HepG2 (cell line): Measurements from ENCODE around the gene SELENOM. TPM values are rescaled to one million over a fixed set of nuclear protein-coding genes. Genes with fewer than 3 reads are reported as not detected.

Experiments
- FOXC1 ChIP-seq: sonication (generic); formaldehyde crosslinking; IDR thresholded peaks from 2 replicates; pipeline ENCODE4 v1.8.0; 2022; ENCODE audit warnings: mild to moderate bottlenecking, missing genetic modification reagents, borderline replicate concordance
- GATA4 ChIP-seq: sonication (generic); IDR thresholded peaks from 2 replicates; pipeline ENCODE4 v1.6.1; 2016; ENCODE audit warnings: antibody characterized with exemption, low read depth, borderline replicate concordance
- HMGA1 ChIP-seq: sonication (generic); formaldehyde crosslinking; conservative IDR thresholded peaks from 2 replicates; pipeline ENCODE4 v1.4.0; 2020; ENCODE audit warnings: missing genetic modification reagents
- HOXA7 ChIP-seq: sonication (generic); formaldehyde crosslinking; IDR thresholded peaks from 2 replicates; pipeline ENCODE4 v1.8.1; 2022; ENCODE audit warnings: mild to moderate bottlenecking, missing genetic modification reagents, moderate library complexity
- MIER3 ChIP-seq: IDR thresholded peaks from 2 replicates; pipeline ENCODE4 v1.6.1; 2016; ENCODE audit warnings: missing compliant biosample characterization, borderline replicate concordance
- NR2F1 ChIP-seq, 2 experiments: fragments of 450-650 bp in 1 of 2; formaldehyde crosslinking in 1 of 2; IDR thresholded peaks; 2 replicates each; pipeline versions ENCODE4 v1.5.0 to v1.6.1; 2016 to 2020; ENCODE audit warnings: mild to moderate bottlenecking in 1 of 2, missing compliant biosample characterization in 1 of 2, missing genetic modification reagents in 1 of 2, moderate library complexity in 1 of 2
- PITX1 ChIP-seq: sonication (generic); formaldehyde crosslinking; IDR thresholded peaks from 2 replicates; pipeline ENCODE4 v1.5.1; 2020; ENCODE audit warnings: mild to moderate bottlenecking, missing genetic modification reagents
- RAD21 ChIP-seq: fragments of 450-650 bp; formaldehyde crosslinking; IDR thresholded peaks from 2 replicates; pipeline ENCODE4 v1.5.0; 2020; ENCODE audit warnings: mild to moderate bottlenecking
- RELA ChIP-seq: sonication (generic); formaldehyde crosslinking; IDR thresholded peaks from 2 replicates; pipeline ENCODE4 v1.4.0; 2020; ENCODE audit warnings: missing genetic modification reagents
- RXRB ChIP-seq: IDR thresholded peaks from 2 replicates; pipeline ENCODE4 v1.6.1; 2016; ENCODE audit warnings: borderline replicate concordance, missing genetic modification reagents, missing compliant biosample characterization
- SIN3A ChIP-seq: IDR thresholded peaks from 2 replicates; pipeline ENCODE4 v1.6.1; 2011; ENCODE audit warnings: low read depth, mild to moderate bottlenecking, control low read depth, low read length, borderline replicate concordance
- SMAD3 ChIP-seq: sonication (generic); formaldehyde crosslinking; IDR thresholded peaks from 2 replicates; pipeline ENCODE4 v1.4.0; 2020; ENCODE audit warnings: missing genetic modification reagents
- TARDBP ChIP-seq: sonication (generic); formaldehyde crosslinking; IDR thresholded peaks from 2 replicates; pipeline ENCODE4 v1.8.0; 2022; ENCODE audit warnings: mild to moderate bottlenecking, missing genetic modification reagents
- TEAD3 ChIP-seq: optimal IDR thresholded peaks from 2 replicates; pipeline ENCODE3; 2016; ENCODE audit warnings: borderline replicate concordance
- XRCC5 ChIP-seq: fragments of 200-400 bp; formaldehyde crosslinking; optimal IDR thresholded peaks from 2 replicates; pipeline ENCODE3; 2017; ENCODE audit warnings: mild to moderate bottlenecking, low read length
- ZFP36L1 ChIP-seq: sonication (generic); formaldehyde crosslinking; IDR thresholded peaks from 2 replicates; pipeline ENCODE4 v1.8.0; 2022; ENCODE audit warnings: mild to moderate bottlenecking, missing genetic modification reagents, moderate library complexity
- ZNF383 ChIP-seq: sonication (generic); formaldehyde crosslinking; IDR thresholded peaks from 2 replicates; pipeline ENCODE4 v1.4.0; 2020; ENCODE audit warnings: missing genetic modification reagents, mild to moderate bottlenecking, borderline replicate concordance
- ZNF510 ChIP-seq: sonication (generic); formaldehyde crosslinking; IDR thresholded peaks from 2 replicates; pipeline ENCODE4 v1.4.0; 2020; ENCODE audit warnings: low read depth, mild to moderate bottlenecking, missing genetic modification reagents
- ZNF567 ChIP-seq: sonication (generic); formaldehyde crosslinking; IDR thresholded peaks from 2 replicates; pipeline ENCODE4 v1.8.1; 2023; ENCODE audit warnings: mild to moderate bottlenecking, missing genetic modification reagents, borderline replicate concordance
- ZNF615 ChIP-seq: sonication (generic); formaldehyde crosslinking; IDR thresholded peaks from 2 replicates; pipeline ENCODE4 v1.5.0; 2020; ENCODE audit warnings: mild to moderate bottlenecking, missing genetic modification reagents, borderline replicate concordance
- ZNF777 ChIP-seq: sonication (generic); formaldehyde crosslinking; IDR thresholded peaks from 2 replicates; pipeline ENCODE4 v1.4.0; 2020; ENCODE audit warnings: missing genetic modification reagents
- ZSCAN12 ChIP-seq: sonication (generic); formaldehyde crosslinking; IDR thresholded peaks from 2 replicates; pipeline ENCODE4 v1.9.0; 2021; ENCODE audit warnings: mild to moderate bottlenecking, missing genetic modification reagents
- polyA plus RNA-seq, 8 experiments: library from polyadenylated mRNA; depleted of rRNA in 3 of 8; stranded (reverse) in 7 of 8; unstranded in 1 of 8; fragments of >200 nt; fragmentation: Illumina TruSeq in 4 of 8; extraction: Trizol in 4 of 8; gene quantifications; 2 replicates each; pipeline versions ENCODE4 v1.2.1 to v1.2.3, GENCODE V29; 2011 to 2016; ENCODE audit warnings: low read depth in 4 of 8, missing spikeins in 1 of 8, mixed read lengths in 1 of 8; ENCODE audit not compliant: insufficient read depth in 1 of 8
- total RNA-seq, 5 experiments: library from RNA; depleted of rRNA; stranded (reverse); fragments of >200 nt; fragmentation: Illumina TruSeq; extraction: Trizol; gene quantifications; 2 replicates each; pipeline ENCODE4 v1.2.3, GENCODE V29; 2016; ENCODE audit warnings: low read depth in 1 of 5
- TF ChIP-seq, protein P1 (sequence below): sonication (generic); formaldehyde crosslinking; IDR thresholded peaks from 2 replicates; pipeline ENCODE4; 2020; ENCODE audit warnings: missing genetic modification reagents, mild to moderate bottlenecking, borderline replicate concordance
- TF ChIP-seq, protein P2 (sequence below): sonication (generic); formaldehyde crosslinking; IDR thresholded peaks from 2 replicates; pipeline ENCODE4 v1.5.0; 2020; ENCODE audit warnings: missing genetic modification reagents
- TF ChIP-seq, protein P3 (sequence below): IDR thresholded peaks from 2 replicates; pipeline ENCODE4 v1.6.1; 2016
- TF ChIP-seq, protein P4 (sequence below): sonication (generic); formaldehyde crosslinking; IDR thresholded peaks from 2 replicates; pipeline ENCODE4 v1.4.0; 2020; ENCODE audit warnings: mild to moderate bottlenecking, missing genetic modification reagents

The SELENOM gene
- total and polyA plus RNA-seq, 2 of the 13 experiments (the other 11 are each of a cell fraction or from before 2014, with no cell fraction given), result 4.1 to 4.3 TPM

DNA sequence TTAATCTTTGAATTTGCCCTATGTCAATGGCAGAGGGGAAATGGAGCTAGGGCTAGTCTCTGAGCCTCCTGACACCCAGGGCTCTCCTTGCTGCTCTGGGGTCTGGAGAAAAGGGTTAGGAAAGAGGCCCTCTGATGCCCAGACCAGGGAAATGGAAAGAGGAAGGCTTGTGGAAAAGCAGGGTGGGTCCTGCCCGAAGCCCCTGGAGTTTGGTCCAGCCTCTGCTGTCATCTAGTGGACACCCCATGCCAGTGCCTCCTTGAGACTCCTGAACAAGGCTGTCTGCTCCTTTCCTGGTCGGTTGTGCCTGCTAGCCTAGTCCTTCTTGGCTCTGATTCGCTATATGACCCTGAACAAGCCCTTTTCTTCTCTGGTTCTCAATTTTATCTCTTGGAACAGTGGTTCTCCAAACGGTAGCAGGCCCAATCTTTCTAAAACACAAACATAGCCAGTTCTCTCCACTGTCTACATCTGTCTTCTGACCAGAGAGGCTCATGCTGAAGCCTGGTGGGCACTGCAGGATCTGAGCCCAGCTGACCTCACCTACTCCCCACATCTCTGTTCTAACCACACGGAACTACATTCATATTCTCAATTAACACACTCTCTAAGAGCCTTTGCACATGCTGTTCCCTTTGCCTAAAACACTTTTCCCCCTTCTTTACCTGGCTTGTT, 41.7 kb upstream of the SELENOM start (continued):
- TF ChIP-seq, protein P1, sequence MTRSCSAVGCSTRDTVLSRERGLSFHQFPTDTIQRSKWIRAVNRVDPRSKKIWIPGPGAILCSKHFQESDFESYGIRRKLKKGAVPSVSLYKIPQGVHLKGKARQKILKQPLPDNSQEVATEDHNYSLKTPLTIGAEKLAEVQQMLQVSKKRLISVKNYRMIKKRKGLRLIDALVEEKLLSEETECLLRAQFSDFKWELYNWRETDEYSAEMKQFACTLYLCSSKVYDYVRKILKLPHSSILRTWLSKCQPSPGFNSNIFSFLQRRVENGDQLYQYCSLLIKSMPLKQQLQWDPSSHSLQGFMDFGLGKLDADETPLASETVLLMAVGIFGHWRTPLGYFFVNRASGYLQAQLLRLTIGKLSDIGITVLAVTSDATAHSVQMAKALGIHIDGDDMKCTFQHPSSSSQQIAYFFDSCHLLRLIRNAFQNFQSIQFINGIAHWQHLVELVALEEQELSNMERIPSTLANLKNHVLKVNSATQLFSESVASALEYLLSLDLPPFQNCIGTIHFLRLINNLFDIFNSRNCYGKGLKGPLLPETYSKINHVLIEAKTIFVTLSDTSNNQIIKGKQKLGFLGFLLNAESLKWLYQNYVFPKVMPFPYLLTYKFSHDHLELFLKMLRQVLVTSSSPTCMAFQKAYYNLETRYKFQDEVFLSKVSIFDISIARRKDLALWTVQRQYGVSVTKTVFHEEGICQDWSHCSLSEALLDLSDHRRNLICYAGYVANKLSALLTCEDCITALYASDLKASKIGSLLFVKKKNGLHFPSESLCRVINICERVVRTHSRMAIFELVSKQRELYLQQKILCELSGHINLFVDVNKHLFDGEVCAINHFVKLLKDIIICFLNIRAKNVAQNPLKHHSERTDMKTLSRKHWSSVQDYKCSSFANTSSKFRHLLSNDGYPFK (CRISPR knock-in tag), result no peak
- TF ChIP-seq ZNF615 (no peak), GATA4 (no peak), TEAD3 (CRISPR knock-in tag) (no peak), ZNF777 (CRISPR knock-in tag) (no peak), ZNF383 (CRISPR knock-in tag) (no peak), HOXA7 (CRISPR knock-in tag) (no peak), HMGA1 (no peak), PITX1 (CRISPR knock-in tag) (no peak), RXRB (CRISPR knock-in tag) (peak; percentile 73; the same call in 1 of the 2 replicates), TARDBP (CRISPR knock-in tag) (no peak), ZFP36L1 (CRISPR knock-in tag) (peak; percentile 56; the same call in 1 of the 2 replicates), SIN3A (no peak), RELA (CRISPR knock-in tag) (no peak), ZSCAN12 (no peak), RAD21 (peak; percentile 95), ZNF567 (CRISPR knock-in tag) (0 out of 2 replicates have a peak, but pooled peaks have one; percentile 53), SMAD3 (0 out of 2 replicates have a peak, but pooled peaks have one; percentile 23), FOXC1 (CRISPR knock-in tag) (peak; percentile 52; the same call in 1 of the 2 replicates), NR2F1 (CRISPR knock-in tag; IDR thresholded peaks at IDR 0.05) (no peak), MIER3 (no peak), XRCC5 (peak; percentile 57), ZNF510 (CRISPR knock-in tag) (no peak)
- TF ChIP-seq, protein P2, sequence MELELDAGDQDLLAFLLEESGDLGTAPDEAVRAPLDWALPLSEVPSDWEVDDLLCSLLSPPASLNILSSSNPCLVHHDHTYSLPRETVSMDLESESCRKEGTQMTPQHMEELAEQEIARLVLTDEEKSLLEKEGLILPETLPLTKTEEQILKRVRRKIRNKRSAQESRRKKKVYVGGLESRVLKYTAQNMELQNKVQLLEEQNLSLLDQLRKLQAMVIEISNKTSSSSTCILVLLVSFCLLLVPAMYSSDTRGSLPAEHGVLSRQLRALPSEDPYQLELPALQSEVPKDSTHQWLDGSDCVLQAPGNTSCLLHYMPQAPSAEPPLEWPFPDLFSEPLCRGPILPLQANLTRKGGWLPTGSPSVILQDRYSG (CRISPR knock-in tag), result no peak
- TF ChIP-seq, protein P3, sequence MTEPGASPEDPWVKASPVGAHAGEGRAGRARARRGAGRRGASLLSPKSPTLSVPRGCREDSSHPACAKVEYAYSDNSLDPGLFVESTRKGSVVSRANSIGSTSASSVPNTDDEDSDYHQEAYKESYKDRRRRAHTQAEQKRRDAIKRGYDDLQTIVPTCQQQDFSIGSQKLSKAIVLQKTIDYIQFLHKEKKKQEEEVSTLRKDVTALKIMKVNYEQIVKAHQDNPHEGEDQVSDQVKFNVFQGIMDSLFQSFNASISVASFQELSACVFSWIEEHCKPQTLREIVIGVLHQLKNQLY (CRISPR knock-in tag), result no peak
- TF ChIP-seq, protein P4, sequence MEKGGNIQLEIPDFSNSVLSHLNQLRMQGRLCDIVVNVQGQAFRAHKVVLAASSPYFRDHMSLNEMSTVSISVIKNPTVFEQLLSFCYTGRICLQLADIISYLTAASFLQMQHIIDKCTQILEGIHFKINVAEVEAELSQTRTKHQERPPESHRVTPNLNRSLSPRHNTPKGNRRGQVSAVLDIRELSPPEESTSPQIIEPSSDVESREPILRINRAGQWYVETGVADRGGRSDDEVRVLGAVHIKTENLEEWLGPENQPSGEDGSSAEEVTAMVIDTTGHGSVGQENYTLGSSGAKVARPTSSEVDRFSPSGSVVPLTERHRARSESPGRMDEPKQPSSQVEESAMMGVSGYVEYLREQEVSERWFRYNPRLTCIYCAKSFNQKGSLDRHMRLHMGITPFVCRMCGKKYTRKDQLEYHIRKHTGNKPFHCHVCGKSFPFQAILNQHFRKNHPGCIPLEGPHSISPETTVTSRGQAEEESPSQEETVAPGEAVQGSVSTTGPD (CRISPR knock-in tag), result no peak
